ENCODE results near the gene ASIC2. TPM values are rescaled to one million over a fixed set of nuclear protein-coding genes. Genes with fewer than 3 reads are reported as not detected.

The ASIC2 gene
- total and polyA plus RNA-seq, 2 donors (not counting 3 experiments of a cell fraction or from before 2014, with no cell fraction given) = not detected

- intact Hi-C loops (cut with micrococcal nuclease) (no loop called here), dilution Hi-C loops (cut with MboI; ENCODE audit: extremely low pct_ligation_motif_present, low sequenced_read_pairs) (no loop called here)
- Histone ChIP-seq H3K9ac (replicated peaks; ENCODE audit: extremely low read depth, insufficient read depth, low read length) (no peak overlapping the region), H3K4me3 (replicated peaks in 1 of 3; ENCODE audit: insufficient read depth in 1 of 3, low read depth in 1 of 3, low read length in 3 of 3) (no peak overlapping the region), H2AFZ (ENCODE audit: low read depth, low read length) (no peak overlapping the region), H4K20me1 (replicated peaks; ENCODE audit: control insufficient read depth, extremely low read depth, insufficient read depth, low read length) (no peaks in the 10 kb centered on the region), H3K4me1 (ENCODE audit: control insufficient read depth, extremely low read depth, insufficient read depth, low read length) (no peaks in the 10 kb centered on the region), H3K36me3 (ENCODE audit: control insufficient read depth in 2 of 2, extremely low read depth in 1 of 2, insufficient read depth in 2 of 2, low read length in 2 of 2) (no peaks in the 10 kb centered on the region), H3K27ac (ENCODE audit: insufficient read depth, low read depth, low read length) (no peak overlapping the region), H3K4me2 (ENCODE audit: insufficient read depth, low read length) (no peak overlapping the region), H3K27me3 (ENCODE audit: control insufficient read depth in 2 of 2, insufficient read depth in 2 of 2, low read length in 2 of 2) (no peaks in the 10 kb centered on the region), H3K9me3 (replicated peaks; ENCODE audit: control insufficient read depth, insufficient read depth, low read length) (no peaks in the 10 kb centered on the region), H3K9me1 (replicated peaks; ENCODE audit: control insufficient read depth, extremely low read depth, insufficient read depth, low read length) (no peaks in the 10 kb centered on the region), H3K79me2 (ENCODE audit: control insufficient read depth, insufficient read depth, low read length) (no peaks in the 10 kb centered on the region)
- TF ChIP-seq POLR2AphosphoS5 (IDR thresholded peaks at IDR 0.05; ENCODE audit: insufficient read depth, low read depth, low read length) = no peak
- TF ChIP-seq JUN (IDR thresholded peaks at IDR 0.05; ENCODE audit: borderline replicate concordance, insufficient read depth, insufficient read length, low read depth) = no peak
- TF ChIP-seq MAX (IDR thresholded peaks at IDR 0.05; ENCODE audit: insufficient read depth, insufficient read length) = no peak
- no peak for TF ChIP-seq MYC (IDR thresholded peaks at IDR 0.05; ENCODE audit: low read depth, low read length)
- no peak for TF ChIP-seq CTCF (IDR thresholded peaks at IDR 0.05; ENCODE audit: extremely low read depth in 1 of 2, insufficient read depth in 1 of 2, low read depth in 1 of 2, low read length in 2 of 2)
- ChIA-PET POLR2A (no interaction called here), CTCF (no interaction called here)
- FAIRE-seq (no peak), DNase-seq (ENCODE audit: low read depth, low spot score) (no peak)
- no TSS peak for BruUV-seq (replicated peaks)
Measured at GRCh38 chr17:33099906-33100305, 193.2 kb downstream of the ASIC2 start.

GRCh38 chr17:33099252-33099651, 193.8 kb downstream of the ASIC2 start:
- Histone ChIP-seq H3K27me3 (ENCODE audit: control insufficient read depth in 2 of 2, insufficient read depth in 2 of 2, low read length in 2 of 2) (no peaks in the 10 kb centered on the region), H3K9ac (replicated peaks; ENCODE audit: extremely low read depth, insufficient read depth, low read length) (no peak overlapping the region), H3K79me2 (ENCODE audit: control insufficient read depth, insufficient read depth, low read length) (no peaks in the 10 kb centered on the region), H3K4me3 (replicated peaks in 1 of 3; ENCODE audit: insufficient read depth in 1 of 3, low read depth in 1 of 3, low read length in 3 of 3) (no peak overlapping the region), H2AFZ (ENCODE audit: low read depth, low read length) (no peak overlapping the region), H3K4me1 (ENCODE audit: control insufficient read depth, extremely low read depth, insufficient read depth, low read length) (no peaks in the 10 kb centered on the region), H3K9me3 (replicated peaks; ENCODE audit: control insufficient read depth, insufficient read depth, low read length) (no peaks in the 10 kb centered on the region), H3K27ac (ENCODE audit: insufficient read depth, low read depth, low read length) (no peak overlapping the region), H4K20me1 (replicated peaks; ENCODE audit: control insufficient read depth, extremely low read depth, insufficient read depth, low read length) (no peaks in the 10 kb centered on the region), H3K4me2 (ENCODE audit: insufficient read depth, low read length) (no peak overlapping the region), H3K36me3 (ENCODE audit: control insufficient read depth in 2 of 2, extremely low read depth in 1 of 2, insufficient read depth in 2 of 2, low read length in 2 of 2) (no peaks in the 10 kb centered on the region), H3K9me1 (replicated peaks; ENCODE audit: control insufficient read depth, extremely low read depth, insufficient read depth, low read length) (no peaks in the 10 kb centered on the region)
- ChIA-PET POLR2A (no interaction called here), CTCF (no interaction called here)
- intact Hi-C loops (cut with micrococcal nuclease) (no loop called here), dilution Hi-C loops (cut with MboI; ENCODE audit: extremely low pct_ligation_motif_present, low sequenced_read_pairs) (no loop called here)
- no TSS peak for BruUV-seq (replicated peaks)
- no peak for TF ChIP-seq POLR2A (IDR thresholded peaks at IDR 0.05; ENCODE audit: low read depth, low read length)
- TF ChIP-seq JUN (IDR thresholded peaks at IDR 0.05; ENCODE audit: borderline replicate concordance, insufficient read depth, insufficient read length, low read depth) = no peak
- TF ChIP-seq MAX (IDR thresholded peaks at IDR 0.05; ENCODE audit: insufficient read depth, insufficient read length) = no peak
- TF ChIP-seq POLR2AphosphoS5 (IDR thresholded peaks at IDR 0.05; ENCODE audit: insufficient read depth, low read depth, low read length) = no peak
- no peak for TF ChIP-seq EZH2 (IDR thresholded peaks at IDR 0.05; ENCODE audit: borderline replicate concordance, low read depth, low read length, severe bottlenecking)
- no peak for TF ChIP-seq FOS (IDR thresholded peaks at IDR 0.05; ENCODE audit: borderline replicate concordance, insufficient read depth, low read length)
- TF ChIP-seq MYC (IDR thresholded peaks at IDR 0.05; ENCODE audit: low read depth, low read length) = no peak
- TF ChIP-seq GATA2 (IDR thresholded peaks at IDR 0.05; ENCODE audit: insufficient read depth, insufficient read length, low read depth, low read length) = no peak
- TF ChIP-seq CTCF (IDR thresholded peaks at IDR 0.05; ENCODE audit: extremely low read depth in 1 of 2, insufficient read depth in 1 of 2, low read depth in 1 of 2, low read length in 2 of 2) = no peak
- DNase-seq (ENCODE audit: low read depth, low spot score) (no peak), FAIRE-seq (no peak)

Measured in endothelial cell of umbilical vein (primary cell).